LNCaP clone FGC (cell line): ENCODE results near the gene PATJ.
"Not testable (repeated sequence)": the region's sequence is repeated elsewhere in the genome, so short reads cannot be mapped to it uniquely, and the experiment has no call there.

Experiments
- DNase-seq: peaks from one replicate; pipeline ENCODE4 v3.0.0-alpha.2; 2011; ENCODE audit warnings: low read depth
- H3K4me3 ChIP-seq: 2 replicates; pipeline ENCODE4 v1.5.1; 2011; ENCODE audit warnings: mild to moderate bottlenecking, low read depth, low read length, control low read depth
- CTCF ChIP-seq: IDR thresholded peaks from 2 replicates; pipeline ENCODE4 v1.5.1; 2012; ENCODE audit warnings: mild to moderate bottlenecking; ENCODE audit not compliant: control insufficient read depth, insufficient read depth; ENCODE audit errors: extremely low read depth

PATJ gene

GRCh38 chr1:61926597-61926996, 184.3 kb downstream of the PATJ start:
- no peak for DNase-seq
- no peak for TF ChIP-seq CTCF
- H3K4me3 ChIP-seq = no peak overlapping the region

- TF ChIP-seq CTCF = no peak
- no peak overlapping the region for H3K4me3 ChIP-seq
Measured at GRCh38 chr1:61930116-61930645, 187.9 kb downstream of the PATJ start.

GRCh38 chr1:61931587-61932279, 189.5 kb downstream of the PATJ start:
- TF ChIP-seq CTCF = no peak
- no peak overlapping the region for H3K4me3 ChIP-seq
- DNase-seq = no peak

More at GRCh38 chr1:61930116-61930645, 187.9 kb downstream of the PATJ start:
- DNase-seq = no peak

GRCh38 chr1:61935516-61935915, 193.2 kb downstream of the PATJ start:
- TF ChIP-seq CTCF = no peak
- no peak for DNase-seq

DNA sequence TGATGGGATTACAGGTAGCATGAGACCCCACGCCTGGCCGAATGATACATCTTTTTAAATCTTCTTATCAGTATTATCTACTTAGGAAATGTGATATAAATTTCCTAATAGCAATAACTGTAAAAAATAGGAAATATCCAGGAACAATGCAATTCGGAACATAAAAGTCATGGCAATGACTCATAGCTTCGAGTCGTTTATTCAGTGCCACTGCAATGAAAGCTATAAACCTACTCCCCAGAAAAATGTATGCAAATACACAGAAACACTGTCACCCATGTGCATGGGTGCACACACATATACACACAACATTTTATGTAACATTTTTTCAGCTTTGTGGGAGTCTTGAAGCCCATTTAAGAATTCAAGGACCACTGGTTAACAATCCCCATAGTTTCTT, 194.6 kb downstream of the PATJ start:
- no peak for TF ChIP-seq CTCF
- H3K4me3 ChIP-seq = no peak overlapping the region
- no peak for DNase-seq

More at GRCh38 chr1:61935516-61935915, 193.2 kb downstream of the PATJ start:
- no peak overlapping the region for H3K4me3 ChIP-seq

GRCh38 chr1:61941794-61942193, 199.5 kb downstream of the PATJ start:
- no peak overlapping the region for H3K4me3 ChIP-seq
- no peak for DNase-seq
- no peak for TF ChIP-seq CTCF

DNA sequence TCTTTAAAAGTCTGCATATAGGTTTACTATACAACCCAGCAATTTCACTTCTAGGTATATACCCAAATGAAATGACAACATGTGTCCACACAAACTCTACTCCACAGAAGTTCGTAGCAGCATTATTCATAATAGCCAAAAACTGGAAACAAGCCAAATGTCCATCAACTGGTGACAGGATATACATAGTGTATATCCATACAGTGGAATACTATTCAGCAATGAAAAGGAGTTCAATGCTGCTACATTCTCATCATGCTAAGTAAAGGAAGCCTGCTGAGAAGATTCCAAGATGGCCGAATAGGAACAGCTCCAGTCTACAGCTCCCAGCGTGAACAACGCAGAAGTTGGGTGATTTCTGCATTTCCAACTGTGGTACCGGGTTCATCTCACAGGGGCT, 200.6 kb downstream of the PATJ start:
- no peak for TF ChIP-seq CTCF
- no peak for DNase-seq

GRCh38 chr1:61948685-61949084, 206.4 kb downstream of the PATJ start:
- DNase-seq, H3K4me3 ChIP-seq: not testable (repeated sequence)

More for the DNA sequence above, 200.6 kb downstream of the PATJ start:
- no peak overlapping the region for H3K4me3 ChIP-seq
